ENCODE measurements around the gene MEGF11.
A peak's percentile ranks its signal among the peaks of the same experiment; 100 is the strongest.

Gene MEGF11

GRCh38 chr15:66167854-66168253, 85.7 kb downstream of the MEGF11 start:
- no peaks in the 10 kb centered on the region for H3K79me2 ChIP-seq (ENCODE audit: insufficient read depth, low read length)
- 0 out of 2 replicates have a peak overlapping the region, but pooled peaks have one; percentile 33 for H2AFZ ChIP-seq (ENCODE audit: low read length)
- no peaks in the 10 kb centered on the region for H4K20me1 ChIP-seq (ENCODE audit: insufficient read depth, low read length, poor library complexity, severe bottlenecking)
- H3K9ac ChIP-seq (ENCODE audit: low read depth, low read length, poor library complexity, severe bottlenecking): no peak overlapping the region
- peaks cover 23% of the 10 kb centered on the region for H3K4me1 ChIP-seq (ENCODE audit: insufficient read depth, low read length, poor library complexity, severe bottlenecking)
- TF ChIP-seq CTCF (conservative IDR thresholded peaks at IDR 0.05; ENCODE audit: low read length) (no peak), EZH2phosphoT487 (IDR thresholded peaks at IDR 0.05; ENCODE audit: borderline replicate concordance) (no peak)
- no peaks in the 10 kb centered on the region for H3K27me3 ChIP-seq (ENCODE audit: insufficient read depth, low read length, poor library complexity, severe bottlenecking)
- no peaks in the 10 kb centered on the region for H3K9me3 ChIP-seq (ENCODE audit: insufficient read depth, low read depth, low read length)
- H3K4me3 ChIP-seq (ENCODE audit: low read length, poor library complexity, severe bottlenecking): no peak overlapping the region
- H3K4me2 ChIP-seq (ENCODE audit: low read depth, low read length, poor library complexity, severe bottlenecking): no peak overlapping the region
- H3F3A ChIP-seq (ENCODE audit: low read depth): no peaks in the 10 kb centered on the region
- H3K36me3 ChIP-seq (ENCODE audit: insufficient read depth, low read length): no peaks in the 10 kb centered on the region
- no peaks in the 10 kb centered on the region for H3K9me2 ChIP-seq (replicated peaks; ENCODE audit: low read depth, low read length)

GRCh38 chr15:66165856-66166255, 87.7 kb downstream of the MEGF11 start:
- no peaks in the 10 kb centered on the region for H3F3A ChIP-seq (ENCODE audit: low read depth)

GRCh38 chr15:66164788-66165187, 88.8 kb downstream of the MEGF11 start:
- Histone ChIP-seq H3K4me2 (ENCODE audit: low read depth, low read length, poor library complexity, severe bottlenecking) (no peak overlapping the region), H2AFZ (ENCODE audit: low read length) (no peak overlapping the region), H3K36me3 (ENCODE audit: insufficient read depth, low read length) (no peaks in the 10 kb centered on the region), H4K20me1 (ENCODE audit: insufficient read depth, low read length, poor library complexity, severe bottlenecking) (no peaks in the 10 kb centered on the region), H3K9ac (ENCODE audit: low read depth, low read length, poor library complexity, severe bottlenecking) (no peak overlapping the region), H3F3A (ENCODE audit: low read depth) (no peaks in the 10 kb centered on the region), H3K79me2 (ENCODE audit: insufficient read depth, low read length) (no peaks in the 10 kb centered on the region), H3K4me1 (ENCODE audit: insufficient read depth, low read length, poor library complexity, severe bottlenecking) (peaks cover 16% of the 10 kb centered on the region), H3K9me3 (ENCODE audit: insufficient read depth, low read depth, low read length) (no peaks in the 10 kb centered on the region), H3K27me3 (ENCODE audit: insufficient read depth, low read length, poor library complexity, severe bottlenecking) (no peaks in the 10 kb centered on the region), H3K4me3 (ENCODE audit: low read length, poor library complexity, severe bottlenecking) (no peak overlapping the region), H3K9me2 (replicated peaks; ENCODE audit: low read depth, low read length) (no peaks in the 10 kb centered on the region)
- TF ChIP-seq CTCF (conservative IDR thresholded peaks at IDR 0.05; ENCODE audit: low read length) (no peak), EZH2phosphoT487 (IDR thresholded peaks at IDR 0.05; ENCODE audit: borderline replicate concordance) (no peak)

More at GRCh38 chr15:66165856-66166255, 87.7 kb downstream of the MEGF11 start:
- Histone ChIP-seq H3K79me2 (ENCODE audit: insufficient read depth, low read length) (no peaks in the 10 kb centered on the region), H3K9me3 (ENCODE audit: insufficient read depth, low read depth, low read length) (no peaks in the 10 kb centered on the region), H2AFZ (ENCODE audit: low read length) (no peak overlapping the region; the same call in 1 of the 2 replicates), H4K20me1 (ENCODE audit: insufficient read depth, low read length, poor library complexity, severe bottlenecking) (no peaks in the 10 kb centered on the region), H3K27me3 (ENCODE audit: insufficient read depth, low read length, poor library complexity, severe bottlenecking) (no peaks in the 10 kb centered on the region), H3K9me2 (replicated peaks; ENCODE audit: low read depth, low read length) (no peaks in the 10 kb centered on the region), H3K4me2 (ENCODE audit: low read depth, low read length, poor library complexity, severe bottlenecking) (no peak overlapping the region), H3K9ac (ENCODE audit: low read depth, low read length, poor library complexity, severe bottlenecking) (no peak overlapping the region), H3K4me3 (ENCODE audit: low read length, poor library complexity, severe bottlenecking) (no peak overlapping the region), H3K36me3 (ENCODE audit: insufficient read depth, low read length) (no peaks in the 10 kb centered on the region), H3K4me1 (ENCODE audit: insufficient read depth, low read length, poor library complexity, severe bottlenecking) (peaks cover 23% of the 10 kb centered on the region)
- no peak for TF ChIP-seq EZH2phosphoT487 (IDR thresholded peaks at IDR 0.05; ENCODE audit: borderline replicate concordance)
- no peak for TF ChIP-seq CTCF (conservative IDR thresholded peaks at IDR 0.05; ENCODE audit: low read length)
